SHP77 (cell line): ENCODE measurements around the gene IDE.

ENCODE experiments used
- DNase-seq, 2 experiments: peaks; one replicate each; lab custom pipeline; 2025; lab: John Stamatoyannopoulos, UW

IDE gene

GRCh38 chr10:92567952-92568600 lies 5.8 kb downstream of the IDE start:
- no peak for DNase-seq

GRCh38 chr10:92562424-92562823 lies 11.5 kb downstream of the IDE start:
- DNase-seq, result no peak

- DNase-seq, result no peak
Measured at GRCh38 chr10:92559046-92559445, 14.8 kb downstream of the IDE start.

- no peak for DNase-seq
Measured at GRCh38 chr10:92553959-92554358, 19.9 kb downstream of the IDE start.

- no peak for DNase-seq
Measured at GRCh38 chr10:92552310-92552709, 21.6 kb downstream of the IDE start.

- DNase-seq, result no peak
Measured at GRCh38 chr10:92550924-92551323, 23.0 kb downstream of the IDE start.

GRCh38 chr10:92547676-92548075 lies 26.2 kb downstream of the IDE start:
- DNase-seq, result no peak

- DNase-seq, result no peak
Measured at GRCh38 chr10:92545556-92545955, 28.3 kb downstream of the IDE start.

GRCh38 chr10:92544296-92544695 lies 29.6 kb downstream of the IDE start:
- no peak for DNase-seq

GRCh38 chr10:92542458-92542857 lies 31.4 kb downstream of the IDE start:
- no peak for DNase-seq

- DNase-seq, result no peak
Measured at GRCh38 chr10:92541583-92541982, 32.3 kb downstream of the IDE start.

GRCh38 chr10:92538231-92538958 lies 35.5 kb downstream of the IDE start:
- DNase-seq, result no peak

- DNase-seq, result no peak
Measured at GRCh38 chr10:92530891-92531535, 42.9 kb downstream of the IDE start.

GRCh38 chr10:92530421-92530820 lies 43.5 kb downstream of the IDE start:
- DNase-seq, result no peak

- no peak for DNase-seq
Measured at GRCh38 chr10:92527716-92528115, 46.2 kb downstream of the IDE start.

GRCh38 chr10:92523639-92524038 lies 50.3 kb downstream of the IDE start:
- no peak for DNase-seq

GRCh38 chr10:92517034-92517655 lies 56.7 kb downstream of the IDE start:
- peak; percentile 1 to 28 for DNase-seq

GRCh38 chr10:92508866-92509265 lies 65.0 kb downstream of the IDE start:
- DNase-seq, result no peak

GRCh38 chr10:92506336-92506735 lies 67.6 kb downstream of the IDE start:
- no peak for DNase-seq

GRCh38 chr10:92505044-92505443 lies 68.8 kb downstream of the IDE start:
- DNase-seq, result no peak

- no peak for DNase-seq
Measured at GRCh38 chr10:92502296-92502808, 71.5 kb downstream of the IDE start.

GRCh38 chr10:92493362-92493761 lies 80.5 kb downstream of the IDE start:
- DNase-seq, result no peak
